ENCODE data around the gene CD37. TPM values are rescaled to one million over a fixed set of nuclear protein-coding genes. Genes with fewer than 3 reads are reported as not detected.
A peak's percentile ranks its signal among the peaks of the same experiment; 100 is the strongest.

The CD37 gene
- total RNA-seq, 2 donors from 2014 or later = not detected

GRCh38 chr19:49290517-49290916 lies 44.7 kb upstream of the CD37 start:
- Mint-ChIP-seq H3K4me3 (no peak overlapping the region), H3K4me1 (no peaks in the 10 kb centered on the region), H3K9me3 (peaks cover 12% of the 10 kb centered on the region), H3K27ac (no peak overlapping the region), H3K36me3 (ENCODE audit: low read depth) (peaks cover 2% of the 10 kb centered on the region), H3K27me3 (ENCODE audit: insufficient read depth) (peaks cover 32% of the 10 kb centered on the region)
- Histone ChIP-seq H3K9ac (ENCODE audit: extremely low read depth, low read length, poor library complexity, severe bottlenecking) (no peak overlapping the region), H3K4me1 (ENCODE audit: control insufficient read depth, insufficient read depth, low read length) (peaks cover 8% of the 10 kb centered on the region), H3K27me3 (ENCODE audit: control insufficient read depth, insufficient read depth, low read length, poor library complexity, severe bottlenecking) (peaks cover 16% of the 10 kb centered on the region), H3K27ac (ENCODE audit: low read depth, low read length) (no peak overlapping the region), H3K9me3 (ENCODE audit: control insufficient read depth, low read length) (peaks cover 38% of the 10 kb centered on the region), H3K4me3 (ENCODE audit: low read length) (no peak overlapping the region), H3K36me3 (ENCODE audit: control insufficient read depth, insufficient read depth, low read length) (no peaks in the 10 kb centered on the region)
- TF ChIP-seq, protein P1, sequence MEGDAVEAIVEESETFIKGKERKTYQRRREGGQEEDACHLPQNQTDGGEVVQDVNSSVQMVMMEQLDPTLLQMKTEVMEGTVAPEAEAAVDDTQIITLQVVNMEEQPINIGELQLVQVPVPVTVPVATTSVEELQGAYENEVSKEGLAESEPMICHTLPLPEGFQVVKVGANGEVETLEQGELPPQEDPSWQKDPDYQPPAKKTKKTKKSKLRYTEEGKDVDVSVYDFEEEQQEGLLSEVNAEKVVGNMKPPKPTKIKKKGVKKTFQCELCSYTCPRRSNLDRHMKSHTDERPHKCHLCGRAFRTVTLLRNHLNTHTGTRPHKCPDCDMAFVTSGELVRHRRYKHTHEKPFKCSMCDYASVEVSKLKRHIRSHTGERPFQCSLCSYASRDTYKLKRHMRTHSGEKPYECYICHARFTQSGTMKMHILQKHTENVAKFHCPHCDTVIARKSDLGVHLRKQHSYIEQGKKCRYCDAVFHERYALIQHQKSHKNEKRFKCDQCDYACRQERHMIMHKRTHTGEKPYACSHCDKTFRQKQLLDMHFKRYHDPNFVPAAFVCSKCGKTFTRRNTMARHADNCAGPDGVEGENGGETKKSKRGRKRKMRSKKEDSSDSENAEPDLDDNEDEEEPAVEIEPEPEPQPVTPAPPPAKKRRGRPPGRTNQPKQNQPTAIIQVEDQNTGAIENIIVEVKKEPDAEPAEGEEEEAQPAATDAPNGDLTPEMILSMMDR (conservative IDR thresholded peaks at IDR 0.05) = no peak
- 92 to 97% methylated on average over 3 of the region's 3 CpGs for WGBS, 2 experiments (ENCODE audit: insufficient coverage in 1 of 2, insufficient read length in 1 of 2)
- no peak for DNase-seq

DNA sequence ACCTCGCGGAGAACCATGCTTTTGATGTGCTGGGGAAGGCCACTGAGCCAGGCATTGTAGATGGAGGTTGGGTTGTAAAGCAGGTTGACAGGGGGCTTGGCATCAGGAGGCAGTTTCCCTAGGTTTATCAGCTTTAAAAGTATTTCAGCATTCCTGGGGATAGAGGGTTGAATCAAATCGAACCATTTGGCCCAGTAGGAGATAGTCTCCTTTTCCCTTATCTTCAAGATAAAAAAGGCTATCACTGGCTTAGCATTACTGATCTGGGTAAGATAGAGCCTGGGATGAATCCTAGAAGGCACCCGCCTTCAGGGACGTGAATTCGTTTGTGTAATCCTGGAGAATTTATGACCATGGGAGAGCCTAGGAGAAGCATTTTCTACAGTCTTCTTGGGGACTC lies 40.8 kb upstream of the CD37 start:
- Mint-ChIP-seq H3K27ac (peak overlapping the region; percentile 44), H3K9me3 (no peaks in the 10 kb centered on the region), H3K4me3 (no peak overlapping the region), H3K36me3 (ENCODE audit: low read depth) (peaks cover 1% of the 10 kb centered on the region), H3K4me1 (no peaks in the 10 kb centered on the region), H3K27me3 (ENCODE audit: insufficient read depth) (peaks cover 41% of the 10 kb centered on the region)
- Histone ChIP-seq H3K9me3 (ENCODE audit: control insufficient read depth, low read length) (peaks cover 14% of the 10 kb centered on the region), H3K27me3 (ENCODE audit: control insufficient read depth, insufficient read depth, low read length, poor library complexity, severe bottlenecking) (peaks cover 28% of the 10 kb centered on the region), H3K4me3 (ENCODE audit: low read length) (no peak overlapping the region), H3K9ac (ENCODE audit: extremely low read depth, low read length, poor library complexity, severe bottlenecking) (no peak overlapping the region), H3K4me1 (ENCODE audit: control insufficient read depth, insufficient read depth, low read length) (peaks cover 8% of the 10 kb centered on the region), H3K27ac (ENCODE audit: low read depth, low read length) (no peak overlapping the region), H3K36me3 (ENCODE audit: control insufficient read depth, insufficient read depth, low read length) (no peaks in the 10 kb centered on the region)
- WGBS, 2 experiments (ENCODE audit: insufficient coverage in 1 of 2, insufficient read length in 1 of 2) = 49 to 75% methylated on average over 4 to 6 of the region's 6 CpGs
- TF ChIP-seq, protein P1 (conservative IDR thresholded peaks at IDR 0.05) = no peak
- peak; percentile 56 for DNase-seq

DNA sequence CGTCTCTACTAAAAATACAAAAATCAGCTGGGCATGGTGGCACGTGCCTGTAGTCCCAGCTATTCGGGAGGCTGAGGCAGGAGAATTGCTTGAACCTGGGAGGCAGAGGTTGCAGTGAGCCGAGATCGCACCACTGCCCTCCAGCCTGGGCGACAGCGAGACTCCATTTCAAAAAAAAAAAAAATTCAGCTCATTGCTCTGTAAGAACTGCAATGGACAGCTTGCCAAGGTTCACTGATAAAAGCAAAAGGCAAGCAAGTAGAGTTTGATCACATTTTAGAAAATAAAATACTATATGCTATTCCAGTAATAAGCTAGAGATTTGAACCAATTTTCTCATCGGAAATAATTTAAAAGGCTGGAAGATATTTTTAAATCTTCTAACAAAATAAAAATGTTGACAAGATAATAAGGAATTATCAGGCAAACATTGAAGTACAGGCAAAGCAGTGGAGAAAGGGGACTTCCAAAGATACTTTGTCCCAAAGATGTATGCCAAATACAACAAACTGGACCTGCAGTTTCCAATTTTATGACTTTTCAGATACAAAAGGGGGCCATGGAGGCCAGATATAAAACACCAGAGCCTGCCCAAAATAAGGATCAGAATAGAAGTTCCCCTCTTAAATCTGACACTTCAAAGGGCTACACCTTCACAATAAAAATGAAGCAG lies 39.9 kb upstream of the CD37 start:
- H3K36me3 ChIP-seq (ENCODE audit: control insufficient read depth, insufficient read depth, low read length) = no peaks in the 10 kb centered on the region
- Mint-ChIP-seq H3K27me3 (ENCODE audit: insufficient read depth) (peaks cover 45% of the 10 kb centered on the region), H3K9me3 (no peaks in the 10 kb centered on the region), H3K4me3 (no peak overlapping the region), H3K27ac (no peak overlapping the region), H3K36me3 (ENCODE audit: low read depth) (no peaks in the 10 kb centered on the region), H3K4me1 (no peaks in the 10 kb centered on the region)
- peaks cover 6% of the 10 kb centered on the region for H3K9me3 ChIP-seq (ENCODE audit: control insufficient read depth, low read length)
- H3K27me3 ChIP-seq (ENCODE audit: control insufficient read depth, insufficient read depth, low read length, poor library complexity, severe bottlenecking) = peaks cover 26% of the 10 kb centered on the region
- WGBS, 2 experiments (ENCODE audit: insufficient coverage in 1 of 2, insufficient read length in 1 of 2) = 96 to 98% methylated on average over 6 to 7 of the region's 8 CpGs
- DNase-seq = no peak
- H3K9ac ChIP-seq (ENCODE audit: extremely low read depth, low read length, poor library complexity, severe bottlenecking) = no peak overlapping the region
- H3K27ac ChIP-seq (ENCODE audit: low read depth, low read length) = no peak overlapping the region
- TF ChIP-seq, protein P1 (conservative IDR thresholded peaks at IDR 0.05) = no peak
- peaks cover 8% of the 10 kb centered on the region for H3K4me1 ChIP-seq (ENCODE audit: control insufficient read depth, insufficient read depth, low read length)
- no peak overlapping the region for H3K4me3 ChIP-seq (ENCODE audit: low read length)
